Measurements from ENCODE around the gene IGSF9.
"Not testable (repeated sequence)": the region's sequence is repeated elsewhere in the genome, so short reads cannot be mapped to it uniquely, and the experiment has no call there.

IGSF9 gene

GRCh38 chr1:159918352-159919200 lies 26.8 kb downstream of the IGSF9 start:
- no peak for DNase-seq

GRCh38 chr1:159917533-159918351 lies 27.7 kb downstream of the IGSF9 start:
- DNase-seq, result no peak

- DNase-seq, result no peak
Observed at GRCh38 chr1:159916242-159917051, 29.0 kb downstream of the IGSF9 start.

- DNase-seq, result no peak
Observed at GRCh38 chr1:159915571-159916241, 29.7 kb downstream of the IGSF9 start.

GRCh38 chr1:159914252-159915018 lies 31.0 kb downstream of the IGSF9 start:
- DNase-seq, result no peak

GRCh38 chr1:159913451-159914192 lies 31.8 kb downstream of the IGSF9 start:
- DNase-seq, result no peak

- DNase-seq, result no peak
Observed at GRCh38 chr1:159911326-159912070, 33.9 kb downstream of the IGSF9 start.

- no peak for DNase-seq
Observed at GRCh38 chr1:159908031-159908940, 37.1 kb downstream of the IGSF9 start.

GRCh38 chr1:159906960-159907359 lies 38.5 kb downstream of the IGSF9 start:
- no peak for DNase-seq

- DNase-seq, result not testable (repeated sequence)
Observed at GRCh38 chr1:159904036-159904435, 41.4 kb downstream of the IGSF9 start.

GRCh38 chr1:159902541-159902940 lies 42.9 kb downstream of the IGSF9 start:
- no peak for DNase-seq

- no peak for DNase-seq
Observed at GRCh38 chr1:159900755-159901360, 44.6 kb downstream of the IGSF9 start.

- no peak for DNase-seq
Observed at GRCh38 chr1:159900086-159900680, 45.2 kb downstream of the IGSF9 start, which contains the start of gene CFAP45. Gene CFAP45 (minus strand): TSS chr1:159900165. CDS start chr1:159900098, 67 bp downstream.

GRCh38 chr1:159899634-159900033 lies 45.8 kb downstream of the IGSF9 start:
- DNase-seq, result not testable (repeated sequence)

- no peak for DNase-seq
Observed at GRCh38 chr1:159898527-159898926, 46.9 kb downstream of the IGSF9 start.

GRCh38 chr1:159897962-159898361 lies 47.5 kb downstream of the IGSF9 start:
- no peak for DNase-seq

- no peak for DNase-seq
Observed at GRCh38 chr1:159896546-159896930, 48.9 kb downstream of the IGSF9 start.

Measured in T-helper 2 cell (primary cell).